ENCODE results near the gene TRIM4.
"Not testable (repeated sequence)": the region's sequence is repeated elsewhere in the genome, so short reads cannot be mapped to it uniquely, and the experiment has no call there.

TRIM4 gene

DNA sequence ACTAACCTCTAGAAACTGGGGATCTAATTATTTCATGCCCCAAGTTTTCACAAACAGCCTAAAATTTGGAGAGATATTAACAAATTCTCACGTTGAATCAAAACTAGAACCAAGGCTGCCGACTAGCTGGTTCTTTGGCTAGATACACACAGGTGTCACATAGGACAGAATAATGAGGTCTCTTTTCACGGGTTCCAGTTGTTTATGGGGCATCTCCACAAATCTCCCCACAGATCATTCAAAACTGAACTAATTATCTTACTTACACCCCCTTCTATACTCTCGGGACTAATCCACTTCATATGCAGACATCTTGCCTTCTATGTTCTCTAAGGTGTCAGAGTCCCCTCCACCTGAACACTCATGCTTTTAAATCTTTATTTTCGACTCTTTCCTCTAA is 26.1 kb downstream of the TRIM4 start:
- H3K27ac Mint-ChIP-seq = no peak overlapping the region
- H3K4me3 Mint-ChIP-seq = no peak overlapping the region
- peaks cover 8% of the 10 kb centered on the region for H3K9me3 Mint-ChIP-seq
- peaks cover 6% of the 10 kb centered on the region for H3K4me1 Mint-ChIP-seq (ENCODE audit: low read depth)
- H3K27me3 Mint-ChIP-seq (ENCODE audit: low read depth) = no peaks in the 10 kb centered on the region
- peaks cover 46% of the 10 kb centered on the region for H3K36me3 Mint-ChIP-seq (ENCODE audit: low read depth)

DNA sequence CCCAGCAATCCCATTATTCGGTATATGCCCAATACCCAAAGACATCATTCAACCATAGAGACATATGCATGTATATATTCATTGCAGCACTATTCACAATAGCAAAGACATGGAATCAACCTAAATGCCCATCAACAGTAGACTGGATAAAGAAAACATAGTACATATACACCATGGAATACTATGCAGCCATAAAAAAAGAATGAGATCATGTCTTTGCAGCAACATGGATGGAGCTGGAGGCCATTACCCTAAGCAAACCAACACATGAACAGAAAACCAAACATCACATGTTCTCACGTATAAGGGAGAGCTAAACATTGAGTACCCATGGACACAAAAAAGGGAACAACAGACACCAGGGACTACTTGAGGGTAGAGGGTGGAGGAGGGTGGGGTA is 29.0 kb downstream of the TRIM4 start:
- H3K36me3 Mint-ChIP-seq (ENCODE audit: low read depth) = peaks cover 41% of the 10 kb centered on the region
- not testable (repeated sequence) for H3K27me3 Mint-ChIP-seq (ENCODE audit: low read depth); H3K27ac Mint-ChIP-seq; H3K4me3 Mint-ChIP-seq; H3K4me1 Mint-ChIP-seq (ENCODE audit: low read depth); H3K9me3 Mint-ChIP-seq

DNA sequence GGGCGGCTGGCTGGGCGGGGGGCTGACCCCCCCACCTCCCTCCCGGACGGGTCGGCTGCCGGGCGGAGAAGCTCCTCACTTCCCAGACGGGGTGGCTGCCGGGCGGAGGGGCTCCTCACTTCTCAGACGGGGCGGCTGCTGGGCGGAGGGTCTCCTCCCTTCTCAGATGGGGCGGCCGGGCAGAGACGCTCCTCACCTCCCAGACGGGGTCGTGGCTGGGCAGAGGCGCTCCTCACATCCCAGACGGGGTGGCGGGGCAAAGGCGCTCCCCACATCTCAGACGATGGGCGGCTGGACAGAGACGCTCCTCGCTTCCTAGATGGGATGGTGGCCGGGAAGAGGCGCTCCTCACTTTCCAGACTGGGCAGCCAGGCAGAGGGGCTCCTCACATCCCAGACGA is 31.0 kb downstream of the TRIM4 start:
- not testable (repeated sequence) for H3K4me1 Mint-ChIP-seq (ENCODE audit: low read depth); H3K27ac Mint-ChIP-seq; H3K9me3 Mint-ChIP-seq; H3K4me3 Mint-ChIP-seq; H3K27me3 Mint-ChIP-seq (ENCODE audit: low read depth)
- peaks cover 37% of the 10 kb centered on the region for H3K36me3 Mint-ChIP-seq (ENCODE audit: low read depth)

DNA sequence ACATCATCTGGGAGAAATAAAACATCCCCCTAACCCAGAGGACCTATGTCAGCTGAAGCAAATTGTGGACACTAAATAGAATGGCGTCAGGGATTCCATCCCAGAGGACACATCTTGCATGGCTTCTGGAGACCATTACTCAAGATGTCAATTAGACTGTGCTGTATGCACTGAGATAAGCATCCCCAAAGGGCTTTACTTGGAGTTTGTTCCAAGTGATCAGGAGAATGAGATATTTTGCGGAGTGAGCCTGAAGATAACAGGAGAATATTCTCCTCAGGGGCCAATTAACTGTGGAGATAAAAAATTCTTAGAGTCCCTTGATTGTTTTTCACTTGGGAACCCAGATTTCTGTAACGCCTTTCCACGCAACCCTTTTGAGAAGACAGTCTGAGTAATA is 38.0 kb downstream of the TRIM4 start:
- Mint-ChIP-seq H3K9me3 (no peaks in the 10 kb centered on the region), H3K4me3 (no peak overlapping the region), H3K27me3 (ENCODE audit: low read depth) (no peaks in the 10 kb centered on the region), H3K27ac (no peak overlapping the region), H3K36me3 (ENCODE audit: low read depth) (no peaks in the 10 kb centered on the region), H3K4me1 (ENCODE audit: low read depth) (no peaks in the 10 kb centered on the region)

DNA sequence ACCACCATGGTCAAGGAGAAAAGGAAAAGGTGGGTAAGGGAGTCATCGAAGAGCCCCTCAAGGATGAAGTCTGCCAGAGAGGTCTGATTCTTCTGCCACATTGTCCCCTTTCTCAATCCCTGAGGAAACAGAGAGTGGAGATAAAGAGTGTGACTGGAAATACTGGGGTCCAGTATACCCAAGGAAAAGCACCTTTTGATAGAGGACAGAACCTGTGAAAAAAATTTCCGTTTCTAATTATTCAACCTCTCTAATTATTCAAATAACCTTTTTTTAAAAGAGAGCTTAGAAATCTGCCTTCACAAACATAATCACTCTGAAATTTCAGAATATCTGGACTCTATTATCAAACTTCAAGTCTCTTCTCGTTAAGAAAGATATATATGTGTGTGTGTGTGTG is 42.4 kb downstream of the TRIM4 start, which contains the start of gene OR2AE1:
OR2AE1 (minus strand) TSS at position 101 of the 400 bp plus-strand sequence; CDS start at position 101, 0 bp downstream.
- H3K27me3 Mint-ChIP-seq (ENCODE audit: low read depth) = no peaks in the 10 kb centered on the region
- peaks cover 2% of the 10 kb centered on the region for H3K4me1 Mint-ChIP-seq (ENCODE audit: low read depth)
- no peaks in the 10 kb centered on the region for H3K9me3 Mint-ChIP-seq
- H3K36me3 Mint-ChIP-seq (ENCODE audit: low read depth) = no peaks in the 10 kb centered on the region
- H3K4me3 Mint-ChIP-seq = no peak within 1 kb of the TSS
- no peak within 1 kb of the TSS for H3K27ac Mint-ChIP-seq

DNA sequence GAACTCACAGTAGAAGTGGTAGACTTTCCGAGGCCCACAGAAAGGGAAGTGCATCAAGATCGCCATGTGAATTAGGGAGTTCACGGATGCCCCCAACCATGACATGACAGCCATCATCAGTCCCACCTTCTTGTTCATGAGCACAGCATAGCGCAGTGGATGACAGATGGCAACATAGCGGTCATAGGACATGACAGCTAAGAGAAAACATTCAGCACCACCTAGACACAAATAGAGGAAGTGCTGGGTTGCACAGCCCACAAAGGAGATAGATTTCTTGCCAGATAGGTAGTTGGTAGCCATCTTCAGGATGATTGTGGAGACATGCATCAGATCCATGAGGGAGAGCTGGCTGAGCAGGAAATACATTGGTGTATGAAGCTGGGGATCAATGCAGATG is 42.8 kb downstream of the TRIM4 start:
- H3K9me3 Mint-ChIP-seq = no peaks in the 10 kb centered on the region
- H3K27me3 Mint-ChIP-seq (ENCODE audit: low read depth) = no peaks in the 10 kb centered on the region
- H3K27ac Mint-ChIP-seq = no peak overlapping the region
- peaks cover 2% of the 10 kb centered on the region for H3K4me1 Mint-ChIP-seq (ENCODE audit: low read depth)
- H3K36me3 Mint-ChIP-seq (ENCODE audit: low read depth) = no peaks in the 10 kb centered on the region
- H3K4me3 Mint-ChIP-seq = no peak overlapping the region

DNA sequence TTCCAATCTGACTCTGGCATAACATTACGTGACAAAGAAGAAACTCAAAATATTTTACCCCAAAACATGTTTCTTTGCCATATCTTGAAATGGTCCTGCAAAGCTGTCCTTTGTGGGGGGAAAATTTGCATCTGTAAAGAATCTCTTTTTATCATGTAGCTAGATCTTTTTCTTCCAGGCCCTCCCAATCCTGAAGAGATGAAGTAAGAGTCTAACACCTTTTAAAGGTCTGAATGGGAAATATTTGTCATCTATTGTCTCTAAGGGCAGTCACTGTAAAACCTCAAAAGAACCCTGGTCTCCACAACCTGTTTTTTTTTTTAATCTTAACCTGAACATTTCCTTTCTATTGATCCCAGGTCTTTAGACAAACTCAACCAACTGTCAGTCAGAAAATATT is 51.1 kb downstream of the TRIM4 start:
- Mint-ChIP-seq H3K9me3 (peaks cover 4% of the 10 kb centered on the region), H3K27me3 (ENCODE audit: low read depth) (peaks cover 30% of the 10 kb centered on the region), H3K27ac (no peak overlapping the region), H3K4me3 (no peak overlapping the region), H3K36me3 (ENCODE audit: low read depth) (no peaks in the 10 kb centered on the region), H3K4me1 (ENCODE audit: low read depth) (no peaks in the 10 kb centered on the region)

DNA sequence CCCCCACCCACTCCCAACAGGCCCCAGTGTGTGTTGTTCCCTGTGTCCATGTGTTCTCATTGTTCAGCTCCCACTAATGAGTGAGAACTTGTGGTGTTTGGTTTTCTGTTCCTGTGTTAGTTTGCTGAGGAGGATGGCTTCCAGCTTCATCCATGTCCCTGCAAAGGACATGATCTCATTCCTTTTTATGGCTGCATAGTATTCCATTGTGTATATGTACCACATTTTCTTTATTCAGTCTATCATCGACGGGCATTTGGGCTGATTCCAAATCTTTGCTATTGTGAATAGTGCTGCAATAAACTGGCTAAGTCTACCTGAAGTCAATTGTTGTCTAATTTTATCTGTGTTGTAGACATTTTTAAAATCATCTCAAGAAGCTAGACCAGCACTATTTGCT is 51.9 kb downstream of the TRIM4 start:
- H3K9me3 Mint-ChIP-seq, H3K27ac Mint-ChIP-seq: not testable (repeated sequence)

DNA sequence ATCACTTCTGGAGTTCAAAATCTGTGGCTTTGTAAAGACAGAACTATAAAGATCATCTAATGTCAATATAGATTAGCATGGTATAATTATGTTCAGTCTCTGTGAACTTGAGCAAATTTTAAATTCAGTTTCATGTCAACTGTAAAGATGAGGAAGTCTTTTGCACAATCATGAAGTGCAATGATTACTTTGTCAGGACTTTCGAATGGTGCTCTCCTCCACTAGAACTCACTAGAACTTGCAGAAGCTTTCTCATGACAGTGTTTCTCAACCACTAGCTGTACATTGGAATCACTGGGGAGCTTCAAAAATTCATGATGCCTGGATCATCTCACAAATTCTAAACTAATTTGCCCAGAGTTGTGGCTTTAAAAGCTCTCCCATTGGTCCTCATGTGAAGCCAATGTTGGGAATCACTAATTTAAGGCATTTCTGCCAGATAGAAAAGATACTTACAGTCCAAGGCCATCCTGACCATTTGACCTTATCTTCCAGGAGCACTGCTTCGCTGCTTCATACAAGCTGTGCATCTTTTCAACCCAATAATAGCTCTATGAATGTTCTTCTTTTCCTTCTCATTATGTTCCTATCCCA is 55.4 kb downstream of the TRIM4 start:
- H3K4me3 Mint-ChIP-seq = no peak overlapping the region
- H3K4me1 Mint-ChIP-seq (ENCODE audit: low read depth) = no peaks in the 10 kb centered on the region
- H3K9me3 Mint-ChIP-seq = peaks cover 4% of the 10 kb centered on the region
- H3K27ac Mint-ChIP-seq = no peak overlapping the region
- H3K36me3 Mint-ChIP-seq (ENCODE audit: low read depth) = no peaks in the 10 kb centered on the region
- H3K27me3 Mint-ChIP-seq (ENCODE audit: low read depth) = peaks cover 43% of the 10 kb centered on the region

More for the DNA sequence above, 51.9 kb downstream of the TRIM4 start:
- H3K4me1 Mint-ChIP-seq (ENCODE audit: low read depth); H3K36me3 Mint-ChIP-seq (ENCODE audit: low read depth); H3K4me3 Mint-ChIP-seq: not testable (repeated sequence)
- peaks cover 34% of the 10 kb centered on the region for H3K27me3 Mint-ChIP-seq (ENCODE audit: low read depth)

DNA sequence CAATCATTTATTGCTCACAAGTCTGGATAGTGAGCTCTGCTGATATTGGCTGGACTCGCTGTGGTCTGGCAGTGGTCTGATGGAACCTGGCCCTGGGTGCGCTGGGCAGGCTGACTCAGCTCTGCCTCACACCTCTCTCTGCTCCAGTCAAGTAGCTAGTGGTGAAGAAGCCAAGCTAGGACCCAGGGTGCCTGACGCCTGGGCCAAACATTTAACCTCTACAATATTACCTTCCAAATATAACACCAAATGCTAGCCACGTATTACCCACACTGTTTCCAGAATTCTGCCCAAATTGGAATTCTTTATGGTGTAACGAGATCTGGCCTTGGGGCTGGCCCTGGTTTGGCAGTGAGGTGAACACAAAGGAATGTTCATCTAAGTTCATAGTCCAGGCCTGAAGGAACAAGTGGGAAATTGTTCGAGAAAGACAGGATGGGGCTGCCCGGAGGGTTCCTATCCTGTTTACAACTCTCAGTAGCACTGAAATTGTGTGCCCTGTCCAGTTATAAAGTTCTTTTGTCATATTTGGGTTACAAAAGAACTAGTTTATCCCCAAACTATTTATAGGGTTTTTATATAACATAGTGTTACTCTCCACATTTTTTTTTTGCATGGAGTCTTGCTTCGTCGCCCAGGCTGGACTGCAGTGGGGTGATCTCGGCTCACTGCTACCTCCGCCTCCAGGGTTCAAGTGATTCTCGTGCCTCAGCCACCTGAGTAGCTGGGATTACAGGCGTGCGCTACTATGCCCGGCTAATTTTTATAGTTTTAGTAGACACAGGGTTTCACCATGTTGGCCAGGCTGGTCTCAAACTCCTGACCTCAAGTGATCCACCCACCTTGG is 58.8 kb downstream of the TRIM4 start:
- Mint-ChIP-seq H3K9me3 (no peaks in the 10 kb centered on the region), H3K27me3 (ENCODE audit: low read depth) (peaks cover 18% of the 10 kb centered on the region), H3K27ac (no peak overlapping the region), H3K36me3 (ENCODE audit: low read depth) (no peaks in the 10 kb centered on the region), H3K4me1 (ENCODE audit: low read depth) (no peaks in the 10 kb centered on the region), H3K4me3 (no peak overlapping the region)

DNA sequence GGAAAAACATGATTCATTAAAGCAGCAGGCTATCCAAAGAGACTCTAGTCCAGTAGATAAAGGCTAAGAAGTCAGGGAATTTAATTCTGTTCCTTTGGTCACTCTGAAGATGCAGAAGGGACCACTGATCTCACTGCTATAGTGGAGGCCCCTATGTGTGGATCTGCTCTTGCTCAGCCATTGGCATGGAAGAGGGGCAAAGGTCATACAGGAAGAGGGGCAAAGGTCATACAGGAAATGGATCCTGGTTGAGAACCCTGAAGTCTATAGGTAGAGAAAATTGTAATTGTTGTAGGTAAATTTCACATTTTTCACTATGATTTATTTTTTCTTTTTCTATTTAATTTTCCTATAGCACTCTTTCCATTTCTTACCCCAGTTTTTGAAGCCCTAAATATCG is 64.1 kb downstream of the TRIM4 start:
- Mint-ChIP-seq H3K4me3 (no peak overlapping the region), H3K27ac (no peak overlapping the region), H3K4me1 (ENCODE audit: low read depth) (no peaks in the 10 kb centered on the region), H3K9me3 (no peaks in the 10 kb centered on the region), H3K27me3 (ENCODE audit: low read depth) (peaks cover 17% of the 10 kb centered on the region), H3K36me3 (ENCODE audit: low read depth) (no peaks in the 10 kb centered on the region)

DNA sequence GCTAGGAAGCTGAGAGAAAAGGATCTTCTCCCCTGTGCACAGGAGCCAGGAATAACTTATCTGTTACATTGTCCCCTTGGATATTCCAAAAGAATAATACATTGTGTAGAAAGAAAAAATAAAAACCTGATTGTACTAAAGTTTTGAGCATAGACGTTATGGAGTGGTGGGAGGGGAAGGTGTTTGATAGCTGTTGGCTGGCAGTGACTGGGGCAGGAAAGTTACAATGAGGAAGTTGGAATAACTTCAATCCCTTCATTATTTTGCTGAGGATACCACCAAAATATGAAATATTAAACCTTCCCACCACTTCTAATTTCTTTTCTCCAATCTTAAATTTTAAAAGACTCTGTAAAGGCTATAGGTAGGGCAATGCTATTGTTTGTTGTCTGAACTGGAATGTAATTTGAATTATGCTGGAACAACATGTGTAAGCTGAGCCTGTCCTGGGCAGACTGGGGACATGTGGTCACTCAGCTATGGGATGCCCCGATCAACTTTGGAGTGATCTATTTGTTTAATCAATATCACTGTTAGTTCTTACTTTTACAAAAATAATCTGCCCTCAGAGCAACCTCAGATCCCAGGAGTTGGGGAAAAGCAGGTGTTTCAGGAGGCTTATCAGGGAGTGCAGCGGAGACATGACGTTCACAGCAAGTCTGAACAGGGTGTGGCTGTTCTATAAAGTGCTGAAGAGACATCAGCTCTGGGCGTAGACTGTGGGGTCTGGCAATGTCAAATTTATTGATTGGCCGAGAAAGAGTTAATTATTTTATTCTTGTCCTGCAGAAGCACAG is 70.7 kb downstream of the TRIM4 start:
- H3K27me3 Mint-ChIP-seq (ENCODE audit: low read depth) = peaks cover 13% of the 10 kb centered on the region
- H3K27ac Mint-ChIP-seq = no peak overlapping the region
- no peaks in the 10 kb centered on the region for H3K9me3 Mint-ChIP-seq
- H3K4me3 Mint-ChIP-seq = no peak overlapping the region
- no peaks in the 10 kb centered on the region for H3K36me3 Mint-ChIP-seq (ENCODE audit: low read depth)
- no peaks in the 10 kb centered on the region for H3K4me1 Mint-ChIP-seq (ENCODE audit: low read depth)

DNA sequence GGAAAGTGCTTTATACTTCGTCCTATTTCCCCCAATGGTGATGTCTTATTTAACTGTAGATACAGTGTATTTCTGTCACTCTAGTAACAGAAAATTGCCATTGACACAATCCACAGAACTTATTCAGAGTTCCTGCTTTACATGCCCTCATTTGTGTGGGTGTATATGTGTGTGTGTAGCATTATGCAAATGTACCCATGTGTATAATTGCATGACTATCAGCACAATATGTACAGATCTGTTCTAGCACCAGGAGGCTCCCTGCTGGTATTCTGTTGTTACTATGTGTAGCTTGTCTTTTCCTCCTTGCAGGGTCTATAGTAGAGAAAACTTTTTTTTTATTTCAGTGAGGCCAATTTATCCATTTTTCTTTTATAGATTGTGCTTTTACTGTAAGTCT is 75.0 kb downstream of the TRIM4 start:
- Mint-ChIP-seq H3K4me3 (no peak overlapping the region), H3K4me1 (ENCODE audit: low read depth) (no peaks in the 10 kb centered on the region), H3K27me3 (ENCODE audit: low read depth) (peaks cover 8% of the 10 kb centered on the region), H3K9me3 (no peaks in the 10 kb centered on the region), H3K27ac (no peak overlapping the region), H3K36me3 (ENCODE audit: low read depth) (no peaks in the 10 kb centered on the region)

DNA sequence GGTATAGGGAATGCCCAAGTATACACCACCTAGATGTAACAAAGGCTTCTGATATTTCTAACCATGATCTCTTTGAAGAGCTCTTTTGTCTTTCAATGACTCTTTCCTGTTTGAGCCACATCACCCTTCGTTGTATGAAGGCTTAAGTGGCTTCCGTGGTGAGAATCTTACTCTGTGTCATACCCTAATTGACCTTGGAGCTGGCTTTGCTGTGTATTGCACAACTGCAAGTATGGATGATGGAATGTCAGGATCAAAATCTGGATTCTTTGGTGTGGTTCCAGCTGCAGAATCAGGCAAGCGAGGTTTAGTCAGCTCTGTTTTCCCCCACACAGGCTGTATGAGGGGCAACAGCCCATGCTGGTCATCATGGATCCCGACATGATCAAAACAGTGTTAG is 75.5 kb downstream of the TRIM4 start:
- H3K9me3 Mint-ChIP-seq = no peaks in the 10 kb centered on the region
- peaks cover 8% of the 10 kb centered on the region for H3K27me3 Mint-ChIP-seq (ENCODE audit: low read depth)
- H3K36me3 Mint-ChIP-seq (ENCODE audit: low read depth) = no peaks in the 10 kb centered on the region
- H3K4me3 Mint-ChIP-seq = no peak overlapping the region
- no peaks in the 10 kb centered on the region for H3K4me1 Mint-ChIP-seq (ENCODE audit: low read depth)
- H3K27ac Mint-ChIP-seq = no peak overlapping the region

DNA sequence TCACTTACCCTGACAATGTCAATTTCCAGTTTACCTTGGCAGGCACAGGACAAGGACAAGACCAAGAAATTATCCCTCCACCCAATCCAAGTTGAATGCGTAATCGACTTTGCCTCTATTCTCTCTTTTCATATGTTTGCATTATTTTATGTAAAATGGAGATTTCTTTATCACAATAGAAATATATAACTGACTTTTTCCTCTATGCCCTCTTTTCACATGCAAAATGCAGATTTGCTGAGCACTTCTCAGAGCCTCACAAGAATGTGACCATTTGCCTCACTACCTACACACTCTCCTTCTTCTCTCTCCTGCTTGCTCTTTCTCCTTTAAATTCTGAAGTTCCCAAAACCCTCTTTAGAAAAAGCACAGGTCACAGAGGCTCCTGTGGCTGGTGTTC is 76.4 kb downstream of the TRIM4 start:
- Mint-ChIP-seq H3K36me3 (ENCODE audit: low read depth) (no peaks in the 10 kb centered on the region), H3K4me3 (no peak overlapping the region), H3K9me3 (no peaks in the 10 kb centered on the region), H3K27me3 (ENCODE audit: low read depth) (peaks cover 8% of the 10 kb centered on the region), H3K27ac (no peak overlapping the region), H3K4me1 (ENCODE audit: low read depth) (peaks cover 2% of the 10 kb centered on the region)
